AG04450 (cell line): Measurements from ENCODE around the gene SHC4. TPM values are rescaled to one million over a fixed set of nuclear protein-coding genes. Genes with fewer than 3 reads are reported as not detected.

Experiments
- CTCF ChIA-PET: fragments of 300-600, 350-600 bp; formaldehyde crosslinking; extraction: SDS; loops from one replicate; lab custom pipeline; 2022; ENCODE audit warnings: antibody characterized with exemption, inconsistent platforms; lab: Charles Lee
- POLR2A ChIA-PET: fragments of 350-600 bp; formaldehyde crosslinking; extraction: SDS; loops from one replicate; lab custom pipeline; 2021; ENCODE audit warnings: antibody characterized with exemption, inconsistent platforms; lab: Yijun Ruan, JAX
- DNase-seq: peaks from one replicate; pipeline ENCODE4 v3.0.0-alpha.2; 2011; ENCODE audit warnings: low read depth, low spot score
- H3K27ac ChIP-seq: one replicate; pipeline ENCODE4 v1.5.1; 2012; ENCODE audit warnings: low read depth, low read length, control low read depth
- H3K27me3 ChIP-seq: one replicate; pipeline ENCODE4 v1.6.0; 2012; ENCODE audit warnings: low read length; ENCODE audit not compliant: control insufficient read depth, insufficient read depth
- H3K4me3 ChIP-seq: 2 replicates; pipeline ENCODE4 v1.5.1; 2011; ENCODE audit warnings: mild to moderate bottlenecking, low read depth, low read length, control low read depth
- H3K9me3 ChIP-seq: 2 replicates; pipeline ENCODE4 v1.5.1; 2012; ENCODE audit warnings: low read length; ENCODE audit not compliant: control insufficient read depth, insufficient read depth
- CTCF ChIP-seq: IDR thresholded peaks from 2 replicates; pipeline ENCODE4 v1.5.1; 2011; ENCODE audit warnings: low read depth, low read length, control low read depth, inconsistent platforms
- polyA plus RNA-seq: library from polyadenylated mRNA; depleted of rRNA; stranded (reverse); fragments of >200 nt; gene quantifications from 2 replicates; pipeline ENCODE4 v1.2.3, GENCODE V29; 2011

The SHC4 gene
- polyA plus RNA-seq, 1 experiment = 5.1 TPM

DNA sequence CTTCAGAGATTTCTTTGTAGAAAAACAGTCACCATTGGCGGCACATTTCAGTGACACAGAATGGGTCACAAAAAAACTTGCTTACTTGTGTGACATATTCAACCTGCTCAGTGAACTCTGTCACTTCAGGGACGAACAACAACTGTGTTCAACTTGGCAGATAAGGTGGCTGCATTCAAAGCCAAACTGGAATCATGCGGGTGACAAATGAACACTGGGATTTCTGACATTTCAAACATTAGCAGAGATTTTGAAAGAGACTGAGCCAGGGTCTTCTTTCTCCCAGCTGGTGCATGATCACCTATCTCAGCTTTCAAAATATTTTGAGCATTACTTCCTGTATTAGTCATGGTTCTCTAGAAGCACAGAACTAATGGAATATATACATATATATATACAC lies 87.7 kb downstream of the SHC4 start:
- no peak for DNase-seq
- Histone ChIP-seq H3K27ac (no peak overlapping the region), H3K27me3 (no peaks in the 10 kb centered on the region), H3K4me3 (no peak overlapping the region), H3K9me3 (no peaks in the 10 kb centered on the region)
- CTCF ChIA-PET = interaction anchor here (1.8 kb wide), 1 partner anchor 100 kb away, joined by 5 read pairs; no protein-coding TSS in a partner anchor
- POLR2A ChIA-PET = no interaction called here
- no peak for TF ChIP-seq CTCF

GRCh38 chr15:48875241-48875960 lies 88.3 kb downstream of the SHC4 start:
- POLR2A ChIA-PET = no interaction called here
- Histone ChIP-seq H3K27me3 (no peaks in the 10 kb centered on the region), H3K4me3 (no peak overlapping the region), H3K27ac (no peak overlapping the region), H3K9me3 (no peaks in the 10 kb centered on the region)
- CTCF ChIA-PET = interaction anchor here (1.8 kb wide), 1 partner anchor 100 kb away, joined by 5 read pairs; no protein-coding TSS in a partner anchor
- DNase-seq = no peak
- TF ChIP-seq CTCF = no peak

GRCh38 chr15:48872632-48873031 lies 91.1 kb downstream of the SHC4 start:
- H3K27ac ChIP-seq = no peak overlapping the region
- DNase-seq = no peak
- CTCF ChIA-PET = interaction anchor here (1.1 kb wide), 1 partner anchor 103 kb away, joined by 3 read pairs; no protein-coding TSS in a partner anchor
- H3K27me3 ChIP-seq = no peaks in the 10 kb centered on the region
- TF ChIP-seq CTCF = no peak
- POLR2A ChIA-PET = no interaction called here
- no peaks in the 10 kb centered on the region for H3K9me3 ChIP-seq
- H3K4me3 ChIP-seq = no peak overlapping the region

DNA sequence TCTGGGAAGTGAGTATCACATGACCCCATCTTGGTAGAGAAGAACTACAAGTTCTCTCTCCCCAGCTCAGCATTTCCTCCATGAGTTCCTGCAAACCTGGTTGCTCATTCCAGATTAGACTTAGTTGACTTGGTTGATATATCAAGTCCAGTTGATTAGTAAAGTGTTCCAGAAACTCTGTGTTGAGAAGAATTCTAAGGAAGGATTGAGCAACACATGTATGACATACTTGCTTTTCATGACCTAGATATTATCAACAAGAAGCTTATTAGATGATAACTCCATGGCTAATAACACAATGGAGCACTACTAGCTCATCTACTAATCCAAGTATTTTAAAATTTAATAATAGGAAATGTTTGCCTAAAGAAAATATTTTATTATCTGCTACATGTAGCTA lies 92.2 kb downstream of the SHC4 start:
- ChIA-PET CTCF (interaction anchor here (0.6 kb wide), 1 partner anchor 9 kb away, joined by 3 read pairs; no protein-coding TSS in a partner anchor), POLR2A (no interaction called here)
- H3K27ac ChIP-seq = no peak overlapping the region
- H3K9me3 ChIP-seq = no peaks in the 10 kb centered on the region
- H3K27me3 ChIP-seq = no peaks in the 10 kb centered on the region
- no peak overlapping the region for H3K4me3 ChIP-seq
- no peak for DNase-seq
- TF ChIP-seq CTCF = no peak

DNA sequence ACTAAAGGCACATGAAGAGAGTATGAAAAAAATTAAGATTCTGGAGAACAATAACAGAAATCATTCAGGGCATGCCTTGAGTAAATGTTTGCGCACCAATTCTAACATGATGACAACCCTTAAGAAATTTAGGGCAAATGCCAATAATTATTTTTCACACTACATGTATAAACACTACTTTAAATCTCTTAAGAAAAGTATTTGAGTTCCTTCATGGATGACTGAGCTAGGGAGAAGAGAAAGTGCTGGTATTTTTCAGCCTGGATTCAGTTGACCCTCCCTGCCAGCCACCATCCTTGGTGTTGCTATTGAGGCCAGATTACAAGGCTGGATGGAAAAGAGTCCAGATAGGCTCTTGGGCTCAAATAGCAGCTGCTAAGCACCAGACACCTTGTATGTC lies 93.8 kb downstream of the SHC4 start:
- H3K27ac ChIP-seq = no peak overlapping the region
- no peaks in the 10 kb centered on the region for H3K9me3 ChIP-seq
- ChIA-PET POLR2A (no interaction called here), CTCF (interaction anchor here (0.8 to 1.8 kb wide), 3 partner anchors 8 to 106 kb away, joined by 4 to 5 read pairs (median 4); partner anchors contain the start of gene EID1)
- no peak overlapping the region for H3K4me3 ChIP-seq
- DNase-seq = no peak
- no peaks in the 10 kb centered on the region for H3K27me3 ChIP-seq
- no peak for TF ChIP-seq CTCF
